ENCODE results near the gene NWD2.

NWD2 gene

DNA sequence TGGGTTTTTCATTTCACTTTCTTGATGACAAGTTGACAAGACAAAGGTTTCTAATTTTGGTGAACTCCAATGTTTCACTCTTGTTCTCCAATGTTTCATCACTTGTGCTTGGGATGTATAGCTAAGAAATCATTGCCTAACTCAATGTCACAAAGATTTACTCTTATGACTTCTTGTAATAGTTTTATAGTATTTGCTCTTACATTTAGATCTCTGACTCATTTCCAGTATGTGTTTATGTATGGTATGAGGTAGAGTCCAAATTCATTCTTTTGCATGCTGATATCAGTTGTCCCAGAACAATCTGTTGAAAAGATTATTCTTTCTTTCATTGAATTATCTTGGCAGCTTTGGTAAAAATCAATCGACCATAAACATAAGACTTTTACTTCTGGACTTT, 12.2 kb upstream of the NWD2 start:
- 94 to 100% methylated on average over 1 of the region's 1 CpG for WGBS, 2 experiments
- Histone ChIP-seq H3K36me3 (ENCODE audit: control insufficient read depth, insufficient read depth, low read length) (no peaks in the 10 kb centered on the region), H3K27ac (ENCODE audit: insufficient read depth, low read depth, low read length, poor library complexity, severe bottlenecking) (no peak overlapping the region), H3K4me1 (ENCODE audit: control insufficient read depth, insufficient read depth, low read length) (no peaks in the 10 kb centered on the region), H3K27me3 (ENCODE audit: control insufficient read depth, insufficient read depth, low read length, poor library complexity, severe bottlenecking) (no peaks in the 10 kb centered on the region), H3K4me3 (ENCODE audit: insufficient read depth, low read depth, low read length) (no peak overlapping the region), H3K9me3 (ENCODE audit: control insufficient read depth, low read length) (no peaks in the 10 kb centered on the region)

DNA sequence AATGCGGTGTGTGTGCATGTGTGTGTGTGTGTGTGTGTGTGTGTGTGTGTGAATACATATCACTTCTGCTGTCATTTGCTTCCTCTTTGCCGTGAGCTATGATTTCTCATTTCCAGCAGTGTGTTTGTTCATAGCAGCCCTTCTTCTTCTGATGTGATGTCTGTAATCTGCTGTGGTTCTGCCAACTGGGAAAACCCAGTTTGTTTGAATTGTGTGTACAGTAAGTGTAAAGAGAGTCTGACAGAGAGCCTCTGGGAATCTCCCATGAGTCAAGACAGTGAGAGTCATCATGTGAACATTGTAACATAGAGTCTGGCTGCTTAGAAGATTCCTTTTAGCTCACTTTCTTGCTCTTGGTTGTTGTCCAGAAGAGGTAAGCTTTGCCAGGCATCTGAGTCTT, 8.4 kb upstream of the NWD2 start:
- no peaks in the 10 kb centered on the region for H3K27me3 ChIP-seq (ENCODE audit: control insufficient read depth, insufficient read depth, low read length, poor library complexity, severe bottlenecking)
- no peaks in the 10 kb centered on the region for H3K4me1 ChIP-seq (ENCODE audit: control insufficient read depth, insufficient read depth, low read length)
- no peak overlapping the region for H3K27ac ChIP-seq (ENCODE audit: insufficient read depth, low read depth, low read length, poor library complexity, severe bottlenecking)
- 89 to 94% methylated on average over 2 of the region's 2 CpGs for WGBS, 2 experiments
- H3K9me3 ChIP-seq (ENCODE audit: control insufficient read depth, low read length) = no peaks in the 10 kb centered on the region
- H3K36me3 ChIP-seq (ENCODE audit: control insufficient read depth, insufficient read depth, low read length) = no peaks in the 10 kb centered on the region
- no peak overlapping the region for H3K4me3 ChIP-seq (ENCODE audit: insufficient read depth, low read depth, low read length)

DNA sequence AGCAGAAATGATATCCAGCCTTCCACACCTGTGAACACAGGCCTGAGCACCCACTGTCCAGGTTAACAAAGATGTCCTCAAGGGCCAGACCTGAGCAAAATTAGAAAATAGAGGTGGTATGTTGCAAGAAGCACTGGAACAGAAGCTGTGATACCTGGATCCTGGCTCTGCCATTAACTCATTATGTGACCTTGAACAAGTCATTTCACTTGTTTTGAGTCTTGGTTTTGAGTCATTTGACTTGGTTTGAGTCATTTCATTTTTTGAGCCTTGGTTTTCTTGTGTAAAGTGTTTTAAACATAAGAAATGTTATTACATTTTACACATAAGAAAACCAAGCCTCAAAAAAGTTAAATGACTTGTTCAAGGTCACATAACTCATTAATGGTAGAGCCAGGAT, 2.9 kb upstream of the NWD2 start:
- Histone ChIP-seq H3K36me3 (ENCODE audit: control insufficient read depth, insufficient read depth, low read length) (no peaks in the 10 kb centered on the region), H3K27me3 (ENCODE audit: control insufficient read depth, insufficient read depth, low read length, poor library complexity, severe bottlenecking) (peaks cover 44% of the 10 kb centered on the region), H3K9me3 (ENCODE audit: control insufficient read depth, low read length) (no peaks in the 10 kb centered on the region), H3K27ac (ENCODE audit: insufficient read depth, low read depth, low read length, poor library complexity, severe bottlenecking) (no peak overlapping the region), H3K4me1 (ENCODE audit: control insufficient read depth, insufficient read depth, low read length) (peaks cover 3% of the 10 kb centered on the region), H3K4me3 (ENCODE audit: insufficient read depth, low read depth, low read length) (no peak overlapping the region)

DNA sequence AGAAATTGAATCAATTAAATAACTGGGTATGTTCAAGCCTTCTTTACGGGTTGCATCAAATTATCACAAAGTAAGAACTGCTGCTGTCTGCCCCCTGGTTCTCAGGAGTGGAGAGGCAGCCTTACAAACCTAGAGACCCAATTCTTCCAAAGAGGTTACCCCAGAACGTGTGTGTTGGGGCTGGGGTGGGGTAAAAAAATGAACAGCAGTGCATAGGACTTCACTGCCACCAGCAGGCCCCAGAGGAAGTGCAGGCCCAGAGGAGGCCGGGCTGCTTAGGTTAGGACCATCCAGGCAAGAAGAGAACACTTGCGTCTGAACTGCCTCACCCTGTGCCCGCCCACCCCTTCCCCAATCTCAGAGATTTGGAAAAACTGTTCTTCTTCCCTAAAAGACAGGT, 1.5 kb upstream of the NWD2 start:
- WGBS, 2 experiments = 54 to 58% methylated on average over 5 of the region's 5 CpGs
- Histone ChIP-seq H3K4me1 (ENCODE audit: control insufficient read depth, insufficient read depth, low read length) (peaks cover 3% of the 10 kb centered on the region), H3K27me3 (ENCODE audit: control insufficient read depth, insufficient read depth, low read length, poor library complexity, severe bottlenecking) (peaks cover 58% of the 10 kb centered on the region), H3K9me3 (ENCODE audit: control insufficient read depth, low read length) (no peaks in the 10 kb centered on the region), H3K27ac (ENCODE audit: insufficient read depth, low read depth, low read length, poor library complexity, severe bottlenecking) (no peak overlapping the region), H3K4me3 (ENCODE audit: insufficient read depth, low read depth, low read length) (no peak overlapping the region), H3K36me3 (ENCODE audit: control insufficient read depth, insufficient read depth, low read length) (no peaks in the 10 kb centered on the region)

DNA sequence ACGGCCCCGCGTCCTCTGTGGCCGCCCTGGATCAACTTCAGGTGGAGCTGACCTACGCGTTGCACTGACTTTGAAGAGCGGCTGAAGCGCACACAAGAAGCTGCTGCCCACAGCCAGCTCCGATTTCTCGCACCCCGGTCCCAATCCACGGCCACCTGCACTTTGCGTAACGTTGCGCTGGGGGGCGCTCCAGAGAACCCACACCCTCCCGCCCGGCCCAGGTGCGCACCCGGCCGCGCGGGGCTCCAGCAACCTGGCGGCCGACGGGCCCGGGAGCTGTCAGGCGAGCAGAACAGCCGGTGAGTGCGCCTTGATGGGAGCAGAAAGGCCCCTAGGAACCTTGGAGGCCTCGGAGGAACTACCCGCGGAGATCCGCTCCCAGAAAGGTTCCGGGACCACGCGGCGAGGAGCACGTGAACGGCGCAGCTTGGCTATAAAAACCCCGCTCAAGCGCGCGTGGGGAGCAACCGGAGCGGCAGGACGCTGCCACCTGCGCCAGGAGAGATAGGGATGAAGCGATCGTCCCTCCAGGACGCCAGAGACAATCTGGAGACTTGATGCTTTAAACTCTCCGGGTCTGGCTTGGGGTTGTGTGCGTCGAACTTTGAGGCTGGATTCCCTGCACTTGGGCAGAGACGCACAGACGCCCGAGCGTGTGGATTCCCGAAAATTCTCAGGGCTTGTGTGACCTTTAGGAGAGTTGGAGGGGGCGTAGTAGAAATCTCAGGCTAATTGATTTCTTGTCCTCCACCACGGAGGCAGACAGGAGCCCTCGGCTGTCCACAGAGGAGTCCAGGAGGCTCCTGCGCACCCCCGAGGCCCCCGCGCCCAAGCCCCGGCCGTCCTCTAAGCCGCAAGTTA, 591 bp upstream of the NWD2 start:
- Histone ChIP-seq H3K36me3 (ENCODE audit: control insufficient read depth, insufficient read depth, low read length) (no peaks in the 10 kb centered on the region), H3K27ac (ENCODE audit: insufficient read depth, low read depth, low read length, poor library complexity, severe bottlenecking) (no peak overlapping the region), H3K27me3 (ENCODE audit: control insufficient read depth, insufficient read depth, low read length, poor library complexity, severe bottlenecking) (peaks cover 59% of the 10 kb centered on the region), H3K9me3 (ENCODE audit: control insufficient read depth, low read length) (no peaks in the 10 kb centered on the region), H3K4me3 (ENCODE audit: insufficient read depth, low read depth, low read length) (peak overlapping the region; percentile 54), H3K4me1 (ENCODE audit: control insufficient read depth, insufficient read depth, low read length) (peaks cover 3% of the 10 kb centered on the region)
- 3 to 4% methylated on average over 70 of the region's 70 CpGs for WGBS, 2 experiments

DNA sequence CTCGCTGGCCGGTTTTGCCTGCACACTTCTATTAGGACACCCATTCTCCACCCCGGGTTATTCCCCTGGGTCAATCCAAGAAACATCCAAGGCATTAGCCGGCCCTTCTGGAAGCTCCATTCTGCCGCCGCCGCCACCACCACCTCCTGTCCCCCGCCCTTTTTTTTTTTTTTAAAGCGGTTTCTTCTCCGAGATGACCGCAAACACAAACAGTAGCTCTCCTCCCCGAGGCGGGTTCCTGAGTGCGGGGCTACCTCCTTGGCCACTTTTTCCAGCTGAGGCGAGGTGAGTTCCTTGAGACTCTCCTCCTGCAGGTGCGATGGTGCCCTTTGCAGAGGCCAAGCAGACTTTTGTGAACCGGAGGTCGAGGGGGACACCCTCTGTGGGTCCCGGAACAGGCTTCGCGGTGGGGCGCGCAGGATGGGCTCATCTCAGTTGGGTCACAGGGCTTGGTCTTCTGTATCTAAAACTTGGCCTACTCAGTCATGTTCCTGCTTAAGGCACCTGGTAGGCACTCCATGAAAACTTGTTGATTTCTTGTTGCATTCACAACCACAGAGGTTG, 930 bp downstream of the NWD2 start:
- Histone ChIP-seq H3K27me3 (ENCODE audit: control insufficient read depth, insufficient read depth, low read length, poor library complexity, severe bottlenecking) (peaks cover 59% of the 10 kb centered on the region), H3K27ac (ENCODE audit: insufficient read depth, low read depth, low read length, poor library complexity, severe bottlenecking) (no peak overlapping the region), H3K4me3 (ENCODE audit: insufficient read depth, low read depth, low read length) (peak overlapping the region; percentile 54), H3K4me1 (ENCODE audit: control insufficient read depth, insufficient read depth, low read length) (peaks cover 3% of the 10 kb centered on the region), H3K36me3 (ENCODE audit: control insufficient read depth, insufficient read depth, low read length) (no peaks in the 10 kb centered on the region), H3K9me3 (ENCODE audit: control insufficient read depth, low read length) (no peaks in the 10 kb centered on the region)
- 5 to 8% methylated on average over 23 of the region's 23 CpGs for WGBS, 2 experiments

DNA sequence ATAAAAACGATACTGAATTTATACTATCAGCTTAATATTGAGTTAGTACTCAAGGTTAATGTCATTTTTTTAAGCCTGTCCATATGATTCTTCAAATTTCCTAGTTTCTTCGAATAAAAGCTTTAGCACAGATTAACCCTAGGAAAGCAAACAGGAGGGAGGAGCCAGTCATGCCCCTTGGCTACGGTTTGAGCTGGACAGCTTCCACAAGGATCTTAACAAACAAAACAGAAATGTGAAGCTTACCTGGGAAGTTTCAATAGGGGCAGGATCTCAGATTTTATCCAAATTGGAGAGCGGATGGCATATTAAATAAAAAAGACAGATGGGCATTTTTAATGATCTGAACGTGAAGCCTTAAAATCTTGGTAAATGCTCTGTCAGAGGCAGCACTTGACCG, 2.3 kb downstream of the NWD2 start:
- peaks cover 59% of the 10 kb centered on the region for H3K27me3 ChIP-seq (ENCODE audit: control insufficient read depth, insufficient read depth, low read length, poor library complexity, severe bottlenecking)
- H3K4me1 ChIP-seq (ENCODE audit: control insufficient read depth, insufficient read depth, low read length) = peaks cover 3% of the 10 kb centered on the region
- H3K27ac ChIP-seq (ENCODE audit: insufficient read depth, low read depth, low read length, poor library complexity, severe bottlenecking) = no peak overlapping the region
- no peaks in the 10 kb centered on the region for H3K36me3 ChIP-seq (ENCODE audit: control insufficient read depth, insufficient read depth, low read length)
- WGBS, 2 experiments = 70 to 73% methylated on average over 5 of the region's 6 CpGs
- H3K4me3 ChIP-seq (ENCODE audit: insufficient read depth, low read depth, low read length) = no peak overlapping the region
- no peaks in the 10 kb centered on the region for H3K9me3 ChIP-seq (ENCODE audit: control insufficient read depth, low read length)

DNA sequence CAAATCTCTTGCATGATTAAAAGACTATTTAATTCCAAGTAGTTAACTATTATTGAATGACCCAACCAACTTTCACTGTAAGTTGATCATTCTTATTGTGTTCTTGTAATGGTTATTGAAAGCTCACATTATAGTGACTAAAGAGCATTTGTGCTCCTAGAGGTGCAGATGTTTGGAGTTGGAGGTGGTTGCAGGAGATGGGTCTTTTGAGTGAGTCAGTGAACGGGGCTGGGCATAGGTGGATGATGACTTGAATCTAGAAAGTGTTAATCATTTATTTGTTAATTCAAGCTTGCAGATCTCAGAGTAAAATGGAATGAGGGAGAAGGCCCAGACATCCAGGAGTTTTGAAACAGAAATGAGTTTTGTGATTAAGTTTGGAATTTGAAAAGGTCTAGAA, 13.7 kb downstream of the NWD2 start:
- no peaks in the 10 kb centered on the region for H3K27me3 ChIP-seq (ENCODE audit: control insufficient read depth, insufficient read depth, low read length, poor library complexity, severe bottlenecking)
- H3K27ac ChIP-seq (ENCODE audit: insufficient read depth, low read depth, low read length, poor library complexity, severe bottlenecking) = no peak overlapping the region
- no peaks in the 10 kb centered on the region for H3K36me3 ChIP-seq (ENCODE audit: control insufficient read depth, insufficient read depth, low read length)
- no peak overlapping the region for H3K4me3 ChIP-seq (ENCODE audit: insufficient read depth, low read depth, low read length)
- H3K9me3 ChIP-seq (ENCODE audit: control insufficient read depth, low read length) = no peaks in the 10 kb centered on the region
- no peaks in the 10 kb centered on the region for H3K4me1 ChIP-seq (ENCODE audit: control insufficient read depth, insufficient read depth, low read length)
- WGBS, 2 experiments = 87 to 91% methylated on average over 1 of the region's 1 CpG

DNA sequence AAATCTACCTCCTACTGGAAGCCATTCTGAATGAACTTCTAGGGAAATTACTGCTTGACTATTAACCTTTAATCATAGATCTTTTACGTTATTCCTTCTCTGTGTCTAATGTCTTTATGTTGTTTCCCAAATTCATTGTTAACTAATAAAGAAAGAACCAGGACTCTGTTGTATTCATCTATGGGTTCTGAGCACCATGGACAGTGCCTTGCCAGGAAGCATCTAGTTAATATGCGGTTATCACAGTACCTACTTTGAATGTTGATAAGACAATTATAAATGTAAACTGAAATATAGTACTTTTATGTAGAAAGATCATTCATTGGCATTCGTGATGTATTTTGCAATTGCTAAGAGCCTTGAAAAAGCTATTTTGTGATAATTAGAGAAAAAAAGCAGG, 23.8 kb downstream of the NWD2 start:
- H3K4me1 ChIP-seq (ENCODE audit: control insufficient read depth, insufficient read depth, low read length) = no peaks in the 10 kb centered on the region
- no peaks in the 10 kb centered on the region for H3K9me3 ChIP-seq (ENCODE audit: control insufficient read depth, low read length)
- no peak overlapping the region for H3K27ac ChIP-seq (ENCODE audit: insufficient read depth, low read depth, low read length, poor library complexity, severe bottlenecking)
- H3K4me3 ChIP-seq (ENCODE audit: insufficient read depth, low read depth, low read length) = no peak overlapping the region
- H3K36me3 ChIP-seq (ENCODE audit: control insufficient read depth, insufficient read depth, low read length) = no peaks in the 10 kb centered on the region
- 84 to 88% methylated on average over 2 to 3 of the region's 3 CpGs for WGBS, 2 experiments
- H3K27me3 ChIP-seq (ENCODE audit: control insufficient read depth, insufficient read depth, low read length, poor library complexity, severe bottlenecking) = no peaks in the 10 kb centered on the region

DNA sequence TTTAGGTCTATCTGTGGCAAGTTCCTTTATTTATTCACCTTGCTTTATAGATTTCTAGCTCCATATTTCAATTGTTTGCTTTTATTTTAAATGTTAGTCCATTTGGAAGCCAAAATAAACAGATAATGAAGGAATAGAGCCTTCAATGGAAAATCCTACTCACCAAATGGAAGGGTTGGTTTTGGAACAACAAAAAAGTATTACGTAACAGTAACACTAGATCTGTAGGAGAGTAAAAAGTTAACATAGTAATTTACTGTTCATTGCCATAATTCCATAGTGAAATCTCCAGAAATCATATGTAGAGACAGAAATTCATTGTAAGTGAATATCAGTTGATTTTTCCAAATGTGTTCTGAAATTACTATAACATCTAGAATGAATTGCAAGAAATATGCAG, 34.6 kb downstream of the NWD2 start:
- WGBS, 2 experiments = 86% methylated on average over 1 of the region's 1 CpG; no CpG with 5 or more reads in 1 of the 2 experiments
- Histone ChIP-seq H3K27me3 (ENCODE audit: control insufficient read depth, insufficient read depth, low read length, poor library complexity, severe bottlenecking) (no peaks in the 10 kb centered on the region), H3K36me3 (ENCODE audit: control insufficient read depth, insufficient read depth, low read length) (no peaks in the 10 kb centered on the region), H3K27ac (ENCODE audit: insufficient read depth, low read depth, low read length, poor library complexity, severe bottlenecking) (no peak overlapping the region), H3K4me1 (ENCODE audit: control insufficient read depth, insufficient read depth, low read length) (no peaks in the 10 kb centered on the region), H3K9me3 (ENCODE audit: control insufficient read depth, low read length) (no peaks in the 10 kb centered on the region), H3K4me3 (ENCODE audit: insufficient read depth, low read depth, low read length) (no peak overlapping the region)

All from ectodermal cell (in vitro differentiated cells).